HEK293 (cell line): Measurements from ENCODE around the gene NTMT1.

Experiments used
- CTCF ChIA-PET: fragments of 350-600 bp; formaldehyde crosslinking; extraction: SDS; loops from one replicate; lab custom pipeline; 2021; ENCODE audit warnings: antibody characterized with exemption; lab: Yijun Ruan, JAX
- POLR2A ChIA-PET: fragments of 300-600 bp; formaldehyde crosslinking; extraction: SDS; loops from one replicate; lab custom pipeline; 2020; ENCODE audit warnings: antibody characterized with exemption, inconsistent platforms; lab: Yijun Ruan, JAX
- H3K27ac ChIP-seq: fragments of 200-500 bp; sonication (Bioruptor generic); 2 replicates; pipeline ENCODE4 v1.5.1; 2014; ENCODE audit warnings: low read depth, low read length, control low read depth, inconsistent platforms; ENCODE audit errors: extremely low read depth
- H3K36me3 ChIP-seq, 2 experiments: fragments of 200-500 bp in 1 of 2; sonication (Bioruptor generic) in 1 of 2; 1 replicate in 1 of 2; 2 replicates in 1 of 2; pipeline ENCODE4 v1.5.1; 2014 to 2017; ENCODE audit warnings: inconsistent platforms in 2 of 2, low read length in 2 of 2; ENCODE audit not compliant: control insufficient read depth in 2 of 2, insufficient read depth in 1 of 2
- H3K4me1 ChIP-seq: fragments of 200-500 bp; sonication (Bioruptor generic); 2 replicates; pipeline ENCODE4 v1.5.1; 2014; ENCODE audit warnings: mild to moderate bottlenecking, low read length, inconsistent platforms; ENCODE audit not compliant: control insufficient read depth, insufficient read depth
- H3K4me3 ChIP-seq: 2 replicates; pipeline ENCODE4 v1.5.1; 2011; ENCODE audit warnings: low read depth, mild to moderate bottlenecking, control low read depth, low read length, moderate library complexity
- H3K9me3 ChIP-seq: fragments of 200-500 bp; sonication (Bioruptor generic); 2 replicates; pipeline ENCODE4 v1.5.1; 2014; ENCODE audit warnings: low read depth, low read length, inconsistent platforms; ENCODE audit not compliant: control insufficient read depth, insufficient read depth
- FEZF1 ChIP-seq: fragments of 450-650 bp; formaldehyde crosslinking; IDR thresholded peaks from 2 replicates; pipeline ENCODE4 v1.5.1; 2016; ENCODE audit warnings: missing biosample characterization, missing genetic modification characterization
- GLI2 ChIP-seq: fragments of 450-650 bp; formaldehyde crosslinking; IDR thresholded peaks from 2 replicates; pipeline ENCODE4; 2017; ENCODE audit warnings: missing biosample characterization, missing genetic modification characterization, low read depth, borderline replicate concordance
- GLIS2 ChIP-seq: fragments of 450-650 bp; formaldehyde crosslinking; IDR thresholded peaks from 2 replicates; pipeline ENCODE4 v1.5.1; 2016; ENCODE audit warnings: missing biosample characterization, missing genetic modification characterization
- HOXC10 ChIP-seq: sonication (generic); formaldehyde crosslinking; IDR thresholded peaks from 2 replicates; pipeline ENCODE4 v1.8.1; 2023; ENCODE audit warnings: mild to moderate bottlenecking, missing genetic modification reagents
- KLF1 ChIP-seq: fragments of 450-650 bp; formaldehyde crosslinking; IDR thresholded peaks from 2 replicates; pipeline ENCODE4 v1.5.1; 2016; ENCODE audit warnings: missing biosample characterization, missing genetic modification characterization
- KLF10 ChIP-seq: fragments of 450-650 bp; IDR thresholded peaks from 2 replicates; pipeline ENCODE4 v1.5.1; 2018; ENCODE audit warnings: missing biosample characterization, mild to moderate bottlenecking, missing genetic modification characterization
- OSR2 ChIP-seq: fragments of 450-650 bp; formaldehyde crosslinking; IDR thresholded peaks from 2 replicates; pipeline ENCODE4 v1.5.1; 2016; ENCODE audit warnings: missing biosample characterization, missing genetic modification characterization
- SCRT1 ChIP-seq: fragments of 450-650 bp; formaldehyde crosslinking; IDR thresholded peaks from 2 replicates; pipeline ENCODE4 v1.5.1; 2016; ENCODE audit warnings: missing biosample characterization, missing genetic modification characterization, borderline replicate concordance
- WT1 ChIP-seq: fragments of 450-650 bp; formaldehyde crosslinking; IDR thresholded peaks from 2 replicates; pipeline ENCODE4 v1.5.1; 2016; ENCODE audit warnings: missing biosample characterization, missing genetic modification characterization
- YY1 ChIP-seq: fragments of 450-650 bp; formaldehyde crosslinking; IDR thresholded peaks from 2 replicates; pipeline ENCODE4 v1.5.1; 2018; ENCODE audit warnings: missing biosample characterization, missing genetic modification characterization
- ZBTB17 ChIP-seq: fragments of 450-650 bp; formaldehyde crosslinking; IDR thresholded peaks from 2 replicates; pipeline ENCODE4 v1.5.1; 2016; ENCODE audit warnings: missing biosample characterization, missing genetic modification characterization
- ZBTB21 ChIP-seq: fragments of 450-650 bp; formaldehyde crosslinking; IDR thresholded peaks from 2 replicates; pipeline ENCODE4 v1.5.1; 2017; ENCODE audit warnings: missing biosample characterization, missing genetic modification characterization
- ZFHX2 ChIP-seq: fragments of 450-650 bp; formaldehyde crosslinking; conservative IDR thresholded peaks from 2 replicates; pipeline ENCODE4 v1.5.1; 2016; ENCODE audit warnings: missing biosample characterization, missing genetic modification characterization
- ZNF112 ChIP-seq: fragments of 450-650 bp; formaldehyde crosslinking; IDR thresholded peaks from 2 replicates; pipeline ENCODE4 v1.5.0; 2017; ENCODE audit warnings: missing biosample characterization, missing genetic modification characterization
- ZNF121 ChIP-seq: fragments of 450-650 bp; formaldehyde crosslinking; IDR thresholded peaks from 2 replicates; pipeline ENCODE4 v1.5.1; 2016; ENCODE audit warnings: missing biosample characterization, missing genetic modification characterization
- ZNF133 ChIP-seq: fragments of 450-650 bp; formaldehyde crosslinking; IDR thresholded peaks from 2 replicates; pipeline ENCODE4 v1.5.1; 2016; ENCODE audit warnings: missing biosample characterization, missing genetic modification characterization
- ZNF175 ChIP-seq: fragments of 450-650 bp; formaldehyde crosslinking; IDR thresholded peaks from 2 replicates; pipeline ENCODE4 v1.5.1; 2016; ENCODE audit warnings: missing biosample characterization, missing genetic modification characterization
- ZNF184 ChIP-seq: fragments of 450-650 bp; IDR thresholded peaks from 2 replicates; pipeline ENCODE4 v1.5.1; 2018; ENCODE audit warnings: missing biosample characterization, mild to moderate bottlenecking, missing genetic modification characterization
- ZNF23 ChIP-seq: fragments of 450-650 bp; formaldehyde crosslinking; IDR thresholded peaks from 2 replicates; pipeline ENCODE4 v1.5.1; 2016; ENCODE audit warnings: missing biosample characterization, missing genetic modification characterization, borderline replicate concordance
- ZNF239 ChIP-seq: fragments of 450-650 bp; formaldehyde crosslinking; IDR thresholded peaks from 2 replicates; pipeline ENCODE4 v1.5.1; 2016; ENCODE audit warnings: missing biosample characterization, missing genetic modification characterization
- ZNF274 ChIP-seq, 2 experiments: fragments of 200-500 bp in 1 of 2; fragments of 450-650 bp in 1 of 2; sonication (Bioruptor generic) in 1 of 2; formaldehyde crosslinking in 1 of 2; IDR thresholded peaks; 2 replicates each; pipeline versions ENCODE4 v1.5.1 to v1.6.1; 2014 to 2016; ENCODE audit warnings: borderline replicate concordance in 1 of 2, inconsistent platforms in 1 of 2, low read length in 1 of 2, missing biosample characterization in 1 of 2, missing genetic modification characterization in 1 of 2
- ZNF37A ChIP-seq: fragments of 450-650 bp; IDR thresholded peaks from 2 replicates; pipeline ENCODE4 v1.5.1; 2018; ENCODE audit warnings: missing biosample characterization, missing genetic modification characterization
- ZNF404 ChIP-seq: fragments of 450-650 bp; formaldehyde crosslinking; IDR thresholded peaks from 2 replicates; pipeline ENCODE4 v1.5.1; 2017; ENCODE audit warnings: missing biosample characterization, missing genetic modification characterization
- ZNF449 ChIP-seq: fragments of 450-650 bp; formaldehyde crosslinking; IDR thresholded peaks from 2 replicates; pipeline ENCODE4 v1.5.1; 2017; ENCODE audit warnings: missing biosample characterization, mild to moderate bottlenecking, missing genetic modification characterization, moderate library complexity
- ZNF473 ChIP-seq: fragments of 450-650 bp; formaldehyde crosslinking; IDR thresholded peaks from 2 replicates; pipeline ENCODE4 v1.5.1; 2017; ENCODE audit warnings: missing biosample characterization, missing genetic modification characterization
- ZNF48 ChIP-seq: fragments of 450-650 bp; formaldehyde crosslinking; IDR thresholded peaks from 2 replicates; pipeline ENCODE4 v1.5.1; 2016; ENCODE audit warnings: missing biosample characterization, missing genetic modification characterization
- ZNF561 ChIP-seq: fragments of 450-650 bp; IDR thresholded peaks from 2 replicates; pipeline ENCODE4 v1.5.1; 2018; ENCODE audit warnings: missing biosample characterization, missing genetic modification characterization, borderline replicate concordance
- ZNF571 ChIP-seq: fragments of 450-650 bp; formaldehyde crosslinking; IDR thresholded peaks from 2 replicates; pipeline ENCODE4 v1.5.0; 2017; ENCODE audit warnings: missing biosample characterization, missing genetic modification characterization
- ZNF629 ChIP-seq: fragments of 450-650 bp; formaldehyde crosslinking; IDR thresholded peaks from 2 replicates; pipeline ENCODE4 v1.5.1; 2017; ENCODE audit warnings: missing biosample characterization, missing genetic modification characterization
- ZNF677 ChIP-seq: fragments of 450-650 bp; IDR thresholded peaks from 2 replicates; pipeline ENCODE4 v1.5.0; 2018; ENCODE audit warnings: missing biosample characterization, mild to moderate bottlenecking, missing genetic modification characterization, moderate library complexity
- ZNF792 ChIP-seq: fragments of 450-650 bp; formaldehyde crosslinking; IDR thresholded peaks from 2 replicates; pipeline ENCODE4 v1.5.1; 2016; ENCODE audit warnings: missing biosample characterization, missing genetic modification characterization
- TF ChIP-seq, protein P1 (sequence below): fragments of 450-650 bp; formaldehyde crosslinking; IDR thresholded peaks from 2 replicates; pipeline ENCODE4 v1.5.1; 2016; ENCODE audit warnings: missing biosample characterization, missing genetic modification characterization

Gene NTMT1

GRCh38 chr9:129640086-129640870 is 14.3 kb downstream of the NTMT1 start (continued):
- TF ChIP-seq ZNF23 (tag by site-specific recombination) (no peak), ZNF561 (tag by site-specific recombination) (peak; percentile 99), ZNF184 (tag by site-specific recombination) (peak; percentile 95), ZNF404 (tag by site-specific recombination) (no peak), ZNF112 (tag by site-specific recombination) (no peak), ZNF629 (tag by site-specific recombination) (peak; percentile 84), GLIS2 (tag by site-specific recombination) (peak; percentile 92), SCRT1 (tag by site-specific recombination) (no peak), ZBTB17 (tag by site-specific recombination) (peak; percentile 90), FEZF1 (tag by site-specific recombination) (peak; percentile 70), ZFHX2 (peak; percentile 46), ZNF239 (tag by site-specific recombination) (no peak), ZNF571 (tag by site-specific recombination) (no peak), ZBTB21 (tag by site-specific recombination) (no peak), ZNF449 (tag by site-specific recombination) (no peak; the same call in 1 of the 2 replicates), ZNF274 (IDR thresholded peaks at IDR 0.05; ENCODE audit: low read length) (no peak), ZNF274 (tag by site-specific recombination; IDR thresholded peaks at IDR 0.05; ENCODE audit: borderline replicate concordance) (no peak), GLI2 (tag by site-specific recombination) (0 out of 2 replicates have a peak, but pooled peaks have one; percentile 78), HOXC10 (no peak), ZNF121 (tag by site-specific recombination) (no peak), ZNF48 (tag by site-specific recombination) (no peak)

- Histone ChIP-seq H3K9me3 (no peaks in the 10 kb centered on the region), H3K36me3 (peaks cover 4 to 36% of the 10 kb centered on the region in 2 experiments; a peak in 2 of 3 replicates), H3K4me1 (peaks cover 11% of the 10 kb centered on the region), H3K27ac (peak overlapping the region; percentile 70), H3K4me3 (peak overlapping the region; percentile 79)
- CTCF ChIA-PET: interaction anchor here (0.6 to 3.6 kb wide), 15 partner anchors 9 to 529 kb away, joined by 3 to 28 read pairs (median 8); no protein-coding TSS in a partner anchor
- POLR2A ChIA-PET: interaction anchor here (0.9 to 5.5 kb wide), 4 partner anchors 11 to 118 kb away, joined by 3 to 57 read pairs (median 6); partner anchors contain the start of gene NTMT1
- TF ChIP-seq ZNF175 (no peak), ZNF677 (tag by site-specific recombination) (no peak), GLIS2 (tag by site-specific recombination) (peak; percentile 50), YY1 (tag by site-specific recombination) (no peak), ZNF473 (tag by site-specific recombination) (no peak), ZNF37A (tag by site-specific recombination) (no peak), OSR2 (no peak), WT1 (tag by site-specific recombination) (peak; percentile 29; the same call in 1 of the 2 replicates), ZNF239 (tag by site-specific recombination) (no peak), KLF10 (no peak), ZNF133 (tag by site-specific recombination) (no peak), ZNF792 (no peak), KLF1 (tag by site-specific recombination) (peak; percentile 89)
- TF ChIP-seq, protein P1, sequence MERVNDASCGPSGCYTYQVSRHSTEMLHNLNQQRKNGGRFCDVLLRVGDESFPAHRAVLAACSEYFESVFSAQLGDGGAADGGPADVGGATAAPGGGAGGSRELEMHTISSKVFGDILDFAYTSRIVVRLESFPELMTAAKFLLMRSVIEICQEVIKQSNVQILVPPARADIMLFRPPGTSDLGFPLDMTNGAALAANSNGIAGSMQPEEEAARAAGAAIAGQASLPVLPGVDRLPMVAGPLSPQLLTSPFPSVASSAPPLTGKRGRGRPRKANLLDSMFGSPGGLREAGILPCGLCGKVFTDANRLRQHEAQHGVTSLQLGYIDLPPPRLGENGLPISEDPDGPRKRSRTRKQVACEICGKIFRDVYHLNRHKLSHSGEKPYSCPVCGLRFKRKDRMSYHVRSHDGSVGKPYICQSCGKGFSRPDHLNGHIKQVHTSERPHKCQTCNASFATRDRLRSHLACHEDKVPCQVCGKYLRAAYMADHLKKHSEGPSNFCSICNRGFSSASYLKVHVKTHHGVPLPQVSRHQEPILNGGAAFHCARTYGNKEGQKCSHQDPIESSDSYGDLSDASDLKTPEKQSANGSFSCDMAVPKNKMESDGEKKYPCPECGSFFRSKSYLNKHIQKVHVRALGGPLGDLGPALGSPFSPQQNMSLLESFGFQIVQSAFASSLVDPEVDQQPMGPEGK (tag by site-specific recombination): peak; percentile 53
Measured at GRCh38 chr9:129640871-129641749, 15.1 kb downstream of the NTMT1 start.
